Dedifferentiated amniotic fluid mesenchymal stem cell (primary cell): Measurements from ENCODE around the gene GET4.
"Not testable (repeated sequence)": the region's sequence is repeated elsewhere in the genome, so short reads cannot be mapped to it uniquely, and the experiment has no call there.

ENCODE experiments used
- DNase-seq: peaks from one replicate; pipeline ENCODE4 v3.0.0-alpha.2; 2016; ENCODE audit errors: extremely low spot score

The GET4 gene

DNA sequence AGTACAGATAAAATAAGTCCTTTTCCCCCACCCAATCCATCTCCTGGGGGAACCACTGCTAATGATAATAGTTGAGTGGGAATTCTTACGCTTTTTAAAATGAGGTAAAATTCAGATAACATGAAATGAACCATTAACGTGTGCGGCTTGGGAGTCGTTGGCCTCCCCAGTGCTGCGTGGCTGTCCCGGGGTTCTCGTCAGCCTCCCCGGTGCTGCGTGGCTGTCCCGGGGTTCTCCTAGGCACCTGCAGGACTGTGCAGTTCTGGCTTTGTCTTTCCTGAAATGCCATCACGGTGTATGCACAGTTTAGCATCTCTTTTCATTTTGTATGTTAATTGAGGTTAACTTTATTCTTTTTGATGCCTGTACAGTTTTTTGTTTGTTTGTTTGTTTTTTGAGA lies 30.6 kb upstream of the GET4 start:
- no peak for DNase-seq

DNA sequence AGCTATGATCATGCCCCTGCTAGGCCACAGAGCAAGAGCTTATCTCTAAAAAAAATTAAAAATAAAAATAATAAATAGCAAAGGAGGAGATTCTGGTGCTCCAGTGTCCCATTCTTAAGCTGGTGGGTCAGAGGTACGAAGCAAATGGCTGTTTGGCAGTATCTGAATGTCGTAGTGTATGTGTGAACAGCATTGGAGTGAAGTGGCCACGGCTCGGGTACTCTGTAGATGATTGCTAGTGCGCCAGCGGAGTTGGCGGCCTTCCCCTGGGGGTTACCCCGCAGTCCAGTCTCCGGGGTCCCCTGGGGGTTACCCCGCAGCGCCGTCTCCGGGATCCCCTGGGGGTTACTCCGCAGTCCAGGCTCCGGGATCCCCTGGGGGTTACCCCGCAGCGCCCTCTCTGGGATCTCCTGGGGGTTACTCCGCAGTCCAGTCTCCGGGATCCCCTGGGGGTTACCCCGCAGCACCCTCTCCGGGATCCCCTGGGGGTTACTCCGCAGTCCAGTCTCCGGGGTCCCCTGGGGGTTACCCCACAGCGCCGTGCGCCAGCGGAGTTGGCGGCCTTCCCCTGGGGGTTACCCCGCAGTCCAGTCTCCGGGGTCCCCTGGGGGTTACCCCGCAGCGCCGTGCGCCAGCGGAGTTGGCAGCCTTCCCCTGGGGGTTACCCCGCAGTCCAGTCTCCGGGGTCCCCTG lies 29.2 kb upstream of the GET4 start:
- DNase-seq = not testable (repeated sequence)

DNA sequence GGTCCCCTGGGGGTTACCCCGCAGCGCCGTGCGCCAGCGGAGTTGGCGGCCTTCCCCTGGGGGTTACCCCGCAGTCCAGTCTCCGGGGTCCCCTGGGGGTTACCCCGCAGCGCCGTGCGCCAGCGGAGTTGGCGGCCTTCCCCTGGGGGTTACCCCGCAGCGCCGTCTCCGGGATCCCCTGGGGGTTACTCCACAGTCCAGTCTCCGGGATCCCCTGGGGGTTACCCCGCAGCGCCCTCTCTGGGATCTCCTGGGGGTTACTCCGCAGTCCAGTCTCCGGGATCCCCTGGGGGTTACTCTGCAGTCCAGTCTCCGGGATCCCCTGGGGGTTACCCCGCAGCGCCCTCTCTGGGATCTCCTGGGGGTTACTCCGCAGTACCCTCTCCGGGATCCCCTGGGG lies 28.6 kb upstream of the GET4 start:
- not testable (repeated sequence) for DNase-seq

DNA sequence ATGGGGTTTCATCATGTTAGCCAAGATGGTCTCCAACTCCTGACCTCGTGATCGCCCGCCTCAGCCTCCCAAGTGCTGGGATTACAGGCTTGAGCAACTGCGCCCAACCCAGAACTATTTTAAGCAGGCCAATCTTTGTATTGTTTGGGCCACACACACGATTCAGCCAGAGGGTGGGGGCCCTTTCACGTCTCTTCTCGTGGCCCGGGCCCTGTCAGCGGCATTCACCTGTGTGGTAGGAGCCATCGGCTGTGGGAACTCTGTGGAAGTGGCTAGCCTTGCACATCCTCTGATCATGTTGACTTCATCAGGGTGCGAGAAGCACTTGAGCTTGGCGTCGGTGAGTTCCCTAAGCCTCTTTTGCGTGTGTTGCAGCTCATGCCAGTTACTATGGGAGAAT lies 27.2 kb upstream of the GET4 start:
- no peak for DNase-seq

DNA sequence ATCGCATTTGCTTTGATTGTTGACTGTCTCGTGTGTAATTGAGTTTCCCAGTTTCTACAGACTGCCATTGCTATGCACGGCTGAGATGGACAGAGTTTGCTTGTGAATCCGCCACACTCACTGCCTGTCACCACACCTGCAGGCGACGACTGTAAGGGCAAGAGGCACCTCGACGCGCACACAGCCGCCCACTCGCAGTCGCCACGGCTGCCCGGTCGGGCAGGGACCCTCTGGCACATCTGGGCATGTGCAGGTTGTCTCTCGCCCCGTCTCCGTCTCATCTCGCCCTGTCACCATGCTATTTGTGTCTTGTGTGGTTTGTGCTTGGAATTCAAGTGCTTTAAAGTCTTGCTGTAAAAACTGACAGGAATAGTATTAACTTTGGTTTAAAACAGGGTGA lies 26.6 kb upstream of the GET4 start:
- DNase-seq = no peak

DNA sequence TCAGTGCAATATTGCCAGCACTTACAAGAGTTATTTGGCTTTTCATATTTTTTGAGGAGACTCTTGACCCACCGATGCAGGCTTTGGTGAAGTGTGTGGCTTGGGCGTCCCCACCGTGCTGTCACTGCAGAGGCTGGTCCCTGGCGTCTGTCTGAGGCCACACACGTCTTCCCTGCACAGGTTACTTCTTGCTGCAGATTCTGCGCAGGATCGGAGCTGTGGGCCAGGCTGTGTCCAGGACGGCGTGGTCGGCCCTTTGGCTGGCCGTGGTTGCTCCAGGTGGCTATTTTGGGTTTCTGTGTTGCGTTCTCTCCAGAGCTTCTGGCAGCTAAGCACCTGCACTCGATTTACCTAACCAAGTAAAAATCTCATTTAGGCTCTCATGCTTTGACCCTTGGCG lies 25.1 kb upstream of the GET4 start:
- no peak for DNase-seq

DNA sequence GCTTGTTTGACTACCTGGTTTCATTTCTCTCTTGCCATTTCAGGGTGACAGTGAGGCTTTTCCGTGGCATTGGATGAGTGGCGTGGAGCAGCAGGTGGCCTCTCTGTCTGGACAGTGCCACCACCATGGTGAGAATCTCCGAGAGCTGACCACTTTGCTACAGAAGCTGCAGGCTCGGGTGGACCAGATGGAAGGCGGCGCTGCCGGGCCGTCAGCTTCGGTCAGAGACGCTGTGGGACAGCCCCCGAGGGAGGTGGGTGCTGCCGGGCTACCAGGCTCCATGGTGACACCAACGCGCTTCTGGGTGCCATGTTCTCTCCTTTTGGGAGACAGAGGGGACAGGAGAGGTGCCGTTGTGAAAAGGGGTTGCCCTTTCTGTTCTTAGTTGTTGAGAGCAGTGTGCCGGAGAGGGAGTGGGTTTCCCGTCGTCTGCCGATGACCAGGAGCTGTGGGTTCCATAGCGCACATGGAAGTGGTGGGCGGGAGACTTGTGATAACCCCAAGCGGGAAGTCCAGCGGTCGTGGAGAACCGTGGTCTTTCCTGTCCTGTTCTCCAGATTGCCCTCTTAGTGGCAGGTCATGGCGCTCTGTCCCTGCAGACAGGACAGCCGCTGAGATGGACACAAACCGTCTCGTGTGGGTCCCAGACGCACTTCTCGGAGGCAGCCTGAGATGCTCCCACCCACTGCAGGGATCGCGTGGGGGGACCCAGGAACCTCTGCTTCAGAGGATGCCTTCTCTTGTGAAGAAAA lies 22.8 kb upstream of the GET4 start:
- no peak for DNase-seq

DNA sequence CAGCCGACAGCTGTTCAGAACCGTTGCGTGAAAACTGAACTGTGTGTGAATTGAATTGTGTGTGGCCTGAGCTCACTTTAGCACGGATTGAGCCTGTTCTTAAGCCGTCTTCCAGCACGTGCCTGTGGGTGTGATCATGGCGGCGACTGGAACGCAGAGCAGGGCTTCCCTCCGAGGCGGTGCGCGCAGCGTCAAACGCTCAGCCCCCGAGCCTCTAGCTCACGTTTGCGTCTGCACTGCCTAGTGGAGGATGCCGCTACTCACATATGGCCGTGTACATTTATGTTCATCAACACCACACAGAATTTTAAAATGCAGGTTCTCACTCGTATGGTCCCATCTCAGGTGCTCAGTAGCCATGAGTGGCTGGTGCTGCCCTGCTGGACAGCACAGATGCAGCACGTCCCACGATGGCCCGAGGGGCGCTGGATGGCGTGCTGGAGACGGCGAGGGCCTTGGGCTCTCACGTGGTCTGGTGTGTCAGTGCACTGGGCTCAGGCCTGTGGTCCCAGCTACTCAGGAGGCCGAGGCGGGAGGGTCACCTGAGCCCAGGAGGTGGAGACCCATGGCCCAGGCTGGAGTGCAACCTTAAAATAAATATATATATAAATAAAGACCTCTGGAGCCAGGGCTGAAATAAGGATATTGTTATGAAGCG lies 22.1 kb upstream of the GET4 start:
- DNase-seq = no peak

DNA sequence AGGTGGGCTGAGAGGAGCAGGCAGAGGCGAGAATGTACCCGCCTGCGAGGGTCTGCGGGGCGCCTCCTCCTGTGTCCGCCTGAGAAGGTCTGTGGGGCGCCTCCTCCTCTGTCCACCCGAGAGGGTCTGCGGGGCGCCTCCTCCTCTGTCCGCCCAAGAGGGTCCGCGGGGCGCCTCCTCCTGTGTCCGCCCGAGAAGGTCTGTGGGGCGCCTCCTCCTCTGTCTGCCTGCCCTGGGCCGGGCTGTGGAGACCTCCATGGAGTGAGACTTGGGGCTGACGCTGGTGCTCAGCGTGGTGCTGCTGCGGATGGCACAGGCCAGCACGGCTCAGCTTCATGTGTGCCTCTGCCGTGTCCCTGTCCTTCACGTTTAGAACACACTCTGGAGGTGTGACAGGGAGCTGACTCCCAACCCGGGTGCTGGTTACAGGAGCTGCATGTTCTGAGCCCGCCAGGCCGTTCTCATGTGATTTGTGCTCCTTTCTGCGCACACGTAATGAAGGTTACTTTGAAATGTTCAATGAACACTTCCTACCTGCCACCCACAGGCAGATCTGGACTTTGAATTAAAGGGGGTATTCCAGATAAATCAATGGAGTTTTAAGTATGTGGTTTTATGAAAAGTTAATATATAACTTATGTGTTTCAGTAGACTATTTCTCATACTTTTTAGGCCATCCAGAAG lies 20.5 kb upstream of the GET4 start:
- DNase-seq = no peak

DNA sequence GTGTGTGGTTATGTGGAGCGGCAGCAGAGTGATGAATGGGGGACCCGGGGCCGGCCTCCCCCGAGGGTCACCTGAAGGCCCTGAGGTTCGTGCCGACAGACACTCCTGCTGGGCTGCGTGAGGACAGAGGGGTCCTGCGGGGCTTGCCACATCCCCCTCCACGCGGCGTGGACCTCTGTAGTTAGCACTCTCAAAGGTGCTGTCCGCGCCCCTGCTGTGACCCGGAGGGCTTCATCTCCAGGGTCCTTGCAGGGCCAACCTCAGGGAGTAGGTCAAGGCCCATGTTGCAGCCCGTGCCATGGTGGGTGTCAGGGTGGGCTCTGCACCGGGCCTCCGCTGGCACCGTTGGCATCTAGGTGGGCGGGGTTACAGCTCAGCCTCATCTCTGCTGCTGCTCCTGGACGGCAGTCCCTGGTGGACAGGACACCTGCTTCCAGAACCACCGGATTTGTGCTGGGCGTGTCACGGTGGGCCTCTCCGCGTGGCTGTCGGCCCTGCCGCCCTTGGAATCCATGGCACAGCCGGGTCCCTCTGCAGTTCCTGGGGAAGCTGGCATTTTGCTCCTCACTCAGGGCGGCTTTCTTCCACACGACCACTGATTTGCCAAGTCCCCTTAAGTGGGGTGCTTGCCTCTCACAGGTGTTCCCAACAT lies 19.8 kb upstream of the GET4 start:
- DNase-seq = no peak

DNA sequence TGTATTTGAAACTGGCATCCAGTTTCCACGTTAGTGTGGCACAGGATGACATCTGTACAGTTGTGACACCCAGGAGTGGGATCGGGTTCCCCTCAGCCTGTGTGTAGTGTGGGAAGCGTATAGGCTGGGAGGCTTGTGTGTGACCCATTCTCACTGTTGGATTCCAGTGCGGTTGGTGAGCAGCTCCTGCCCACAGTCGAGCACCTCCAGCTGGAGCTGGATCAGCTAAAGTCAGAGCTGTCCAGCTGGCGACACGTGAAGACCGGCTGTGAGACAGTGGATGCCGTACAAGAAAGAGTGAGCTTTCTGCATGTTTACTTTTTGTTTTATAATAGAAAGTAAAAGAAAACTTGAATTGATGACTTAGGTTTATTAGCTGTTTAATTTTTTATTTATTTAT lies 18.7 kb upstream of the GET4 start:
- no peak for DNase-seq

DNA sequence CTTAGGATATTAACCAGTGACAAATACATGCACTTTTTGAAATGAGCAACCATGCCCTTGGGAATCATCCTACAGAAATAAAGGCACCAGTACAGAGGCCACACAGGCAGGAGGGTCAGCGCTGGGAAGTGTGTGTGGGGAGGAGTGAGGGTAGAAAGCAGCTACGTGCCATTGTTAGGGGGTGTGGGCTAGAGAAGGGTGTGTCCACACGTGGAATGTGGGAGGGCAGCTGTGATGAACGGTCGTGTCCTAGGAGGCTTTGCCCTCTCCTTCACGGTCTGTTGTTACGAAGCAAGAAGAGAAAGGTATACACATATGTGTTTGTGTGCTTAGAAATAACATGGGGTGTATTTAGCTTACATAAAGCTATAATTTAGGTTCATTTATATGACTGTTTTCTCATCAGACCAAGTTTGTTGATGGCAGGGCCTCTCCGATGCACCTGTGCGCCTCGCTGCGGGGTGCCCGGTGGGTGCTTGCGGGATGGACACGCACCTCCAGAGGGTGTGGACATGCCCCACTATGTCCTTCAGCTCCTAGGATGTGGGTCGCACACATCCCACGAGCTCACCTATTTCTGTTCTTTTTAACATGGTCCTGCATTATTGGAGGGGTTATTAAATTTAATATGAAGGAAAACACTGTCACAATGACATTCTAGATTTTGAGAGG lies 16.9 kb upstream of the GET4 start:
- no peak for DNase-seq

DNA sequence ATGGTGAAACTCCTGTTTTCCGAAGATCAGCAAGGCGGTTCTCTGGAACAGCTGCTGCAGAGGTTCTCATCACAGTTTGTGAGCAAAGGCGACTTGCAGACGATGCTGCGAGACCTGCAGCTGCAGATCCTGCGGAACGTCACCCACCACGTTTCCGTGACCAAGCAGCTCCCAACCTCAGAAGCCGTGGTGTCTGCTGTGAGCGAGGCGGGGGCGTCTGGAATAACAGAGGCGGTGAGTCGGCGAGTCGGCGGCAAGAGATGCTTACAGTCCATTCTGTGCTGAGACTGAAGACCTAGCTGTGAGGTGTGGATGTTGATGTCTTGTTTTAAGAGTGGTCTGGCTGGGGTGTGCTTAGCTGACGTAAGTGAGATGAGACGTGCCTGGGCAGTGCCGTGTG lies 16.2 kb upstream of the GET4 start:
- no peak for DNase-seq

DNA sequence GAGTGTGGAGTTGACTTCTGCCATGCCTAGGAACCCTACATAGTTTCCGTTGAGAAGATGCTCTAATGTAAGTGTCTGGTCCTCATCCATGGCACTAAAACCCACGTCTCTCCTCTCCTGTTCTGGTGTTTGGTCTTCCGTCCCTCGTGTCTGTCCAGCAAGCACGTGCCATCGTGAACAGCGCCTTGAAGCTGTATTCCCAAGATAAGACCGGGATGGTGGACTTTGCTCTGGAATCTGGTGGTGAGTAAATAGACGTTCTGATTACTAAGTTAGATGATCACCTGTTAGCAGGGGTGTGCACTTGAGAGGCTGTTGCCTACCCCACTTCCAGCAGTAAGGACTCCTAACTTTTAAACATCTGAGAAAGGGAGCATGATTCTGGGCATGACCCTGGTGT lies 15.1 kb upstream of the GET4 start:
- DNase-seq = no peak

DNA sequence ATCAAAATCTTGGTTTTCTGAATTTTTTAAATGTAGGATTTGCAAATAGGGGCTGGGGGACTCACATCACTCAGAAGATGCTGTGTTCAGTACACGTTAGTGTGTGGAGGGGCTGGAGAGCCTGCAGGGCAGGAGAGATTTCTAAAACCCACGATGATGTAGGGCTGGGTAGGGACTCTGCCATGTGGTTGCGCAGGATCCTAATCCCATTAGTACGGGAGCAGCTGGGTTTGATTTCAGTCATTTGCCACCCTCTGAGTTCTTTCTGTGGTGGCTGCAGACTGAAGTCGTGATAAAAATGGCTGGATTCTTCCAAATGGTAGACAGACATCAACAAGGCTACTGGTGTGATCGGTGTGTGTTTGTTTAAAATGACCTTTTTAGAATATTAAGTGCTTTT lies 14.2 kb upstream of the GET4 start:
- DNase-seq = no peak

DNA sequence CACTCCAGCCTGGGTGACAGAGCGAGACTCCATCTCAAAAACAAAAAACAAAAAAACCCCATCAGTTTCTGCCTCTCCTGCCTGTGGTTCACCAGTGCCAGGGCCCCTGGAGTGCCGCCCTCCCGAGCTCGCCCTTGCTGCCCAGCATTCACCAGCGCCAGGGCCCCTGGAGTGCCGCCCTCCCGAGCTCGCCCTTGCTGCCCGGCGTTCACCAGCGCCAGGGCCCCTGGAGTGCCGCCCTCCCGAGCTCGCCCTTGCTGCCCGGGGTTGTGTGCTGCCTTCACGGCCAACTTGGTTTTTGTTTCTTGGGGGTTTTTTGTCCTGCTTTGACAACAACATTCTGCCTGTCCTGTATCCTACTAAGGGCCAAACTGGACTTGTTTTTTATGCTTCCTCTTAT lies 13.2 kb upstream of the GET4 start:
- no peak for DNase-seq

DNA sequence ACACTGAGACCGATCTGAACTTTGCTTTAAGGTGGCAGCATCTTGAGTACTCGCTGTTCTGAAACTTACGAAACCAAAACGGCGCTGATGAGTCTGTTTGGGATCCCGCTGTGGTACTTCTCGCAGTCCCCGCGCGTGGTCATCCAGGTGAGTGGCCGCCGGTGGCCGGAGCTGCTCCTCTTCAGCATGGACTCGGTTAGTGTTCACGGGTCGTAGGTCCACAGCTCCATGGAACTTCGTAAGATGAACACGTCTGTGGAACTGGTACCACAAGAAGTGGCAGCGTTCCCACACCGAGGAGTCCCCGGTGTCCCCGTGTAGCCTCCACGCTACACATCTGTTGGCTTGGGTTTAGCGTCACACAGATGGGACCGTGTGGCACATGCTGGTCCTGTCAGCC lies 10.4 kb upstream of the GET4 start:
- DNase-seq = no peak

DNA sequence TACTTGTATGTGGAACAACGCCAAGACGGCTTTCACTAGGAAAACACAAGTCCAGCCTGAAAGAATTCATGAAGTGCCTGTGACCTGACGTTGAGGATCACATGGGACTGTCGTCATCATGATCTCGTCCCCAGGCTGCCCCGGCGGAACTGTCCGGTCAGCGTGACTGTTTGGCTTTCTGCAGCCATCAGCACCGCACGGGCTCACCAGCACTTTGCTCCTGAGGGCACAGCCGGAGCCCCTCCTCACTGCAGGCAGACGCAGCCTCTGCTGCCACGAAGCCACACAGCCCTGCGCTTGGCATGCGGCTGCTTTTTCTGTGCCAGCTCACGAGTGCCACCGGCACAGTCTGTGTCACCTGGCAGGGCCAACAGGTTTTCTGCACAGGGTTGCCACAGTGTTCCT lies 9.4 kb upstream of the GET4 start:
- no peak for DNase-seq

DNA sequence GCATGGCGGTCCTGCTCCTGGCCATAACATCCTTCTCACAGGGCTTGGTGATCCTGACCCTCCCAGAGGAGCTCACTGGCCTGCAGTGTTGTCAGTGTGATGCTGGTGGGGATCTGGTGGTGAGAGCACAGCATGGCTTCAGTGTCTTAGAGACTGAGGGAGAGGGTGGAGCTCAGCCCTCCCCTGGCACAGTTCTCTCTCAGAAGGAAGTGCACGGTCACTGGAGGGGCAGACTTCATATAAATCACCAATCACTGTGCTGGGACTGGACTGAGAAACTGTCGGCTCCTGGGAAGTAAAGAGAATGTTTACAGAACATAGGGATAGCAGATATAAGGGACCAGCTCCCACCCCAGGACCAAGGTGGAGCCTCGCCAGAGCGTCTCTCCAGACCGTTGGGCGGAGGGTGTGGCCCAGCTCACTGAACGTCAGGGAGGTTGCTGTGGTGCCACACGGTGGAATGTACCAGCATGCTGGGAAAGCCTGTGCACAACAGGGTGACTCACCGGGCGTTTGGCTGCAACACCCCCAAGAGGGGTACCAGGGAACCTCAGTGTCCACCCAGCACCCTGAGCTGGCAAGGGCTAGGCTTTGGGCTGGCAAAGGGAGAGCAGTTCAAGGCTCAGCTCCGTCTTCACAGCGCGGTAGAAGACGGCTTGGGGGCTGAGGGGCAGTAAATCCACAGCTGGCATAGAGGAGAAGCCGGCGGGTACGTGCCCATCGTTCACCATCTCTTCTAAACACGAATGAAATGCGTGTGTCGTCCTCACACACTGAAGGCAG lies 8.8 kb upstream of the GET4 start:
- DNase-seq = peak; percentile 19

DNA sequence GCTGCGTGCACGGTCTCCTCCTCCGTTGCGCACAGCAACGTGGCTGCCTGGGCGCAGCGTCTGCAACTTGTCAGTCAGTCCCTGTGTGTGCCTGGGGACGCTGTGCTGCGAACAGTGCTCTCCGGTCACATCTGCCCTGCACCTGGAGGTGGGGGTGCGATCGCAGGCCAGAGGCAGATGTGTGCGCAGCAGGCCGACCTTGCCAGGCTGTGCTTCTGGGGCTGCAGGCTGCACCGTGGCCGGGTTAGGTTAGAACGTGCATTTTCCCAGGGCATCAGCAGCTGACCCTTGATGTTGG lies 8.2 kb upstream of the GET4 start:
- DNase-seq = no peak

DNA sequence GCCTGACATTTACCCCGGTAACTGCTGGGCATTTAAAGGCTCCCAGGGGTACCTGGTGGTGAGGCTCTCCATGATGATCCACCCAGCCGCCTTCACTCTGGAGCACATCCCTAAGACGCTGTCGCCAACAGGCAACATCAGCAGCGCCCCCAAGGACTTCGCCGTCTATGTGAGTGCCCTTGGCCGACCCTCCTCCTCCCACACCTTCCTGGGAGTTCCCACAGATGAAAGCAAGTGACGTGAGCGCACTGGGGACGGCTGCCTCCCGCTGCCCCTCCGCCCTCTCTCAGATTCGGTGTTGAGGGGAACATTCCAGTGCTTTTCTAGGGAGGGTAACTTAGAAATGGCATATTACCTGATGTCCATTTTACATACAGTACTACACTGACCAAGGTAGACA lies 7.0 kb upstream of the GET4 start:
- DNase-seq = no peak
